DMS 273 (cell line): ENCODE results near the gene AKAP5.

ENCODE experiments used
- DNase-seq: peaks from one replicate; lab custom pipeline; 2025; ENCODE audit not compliant: unreplicated experiment; lab: John Stamatoyannopoulos, UW

Gene AKAP5

DNA sequence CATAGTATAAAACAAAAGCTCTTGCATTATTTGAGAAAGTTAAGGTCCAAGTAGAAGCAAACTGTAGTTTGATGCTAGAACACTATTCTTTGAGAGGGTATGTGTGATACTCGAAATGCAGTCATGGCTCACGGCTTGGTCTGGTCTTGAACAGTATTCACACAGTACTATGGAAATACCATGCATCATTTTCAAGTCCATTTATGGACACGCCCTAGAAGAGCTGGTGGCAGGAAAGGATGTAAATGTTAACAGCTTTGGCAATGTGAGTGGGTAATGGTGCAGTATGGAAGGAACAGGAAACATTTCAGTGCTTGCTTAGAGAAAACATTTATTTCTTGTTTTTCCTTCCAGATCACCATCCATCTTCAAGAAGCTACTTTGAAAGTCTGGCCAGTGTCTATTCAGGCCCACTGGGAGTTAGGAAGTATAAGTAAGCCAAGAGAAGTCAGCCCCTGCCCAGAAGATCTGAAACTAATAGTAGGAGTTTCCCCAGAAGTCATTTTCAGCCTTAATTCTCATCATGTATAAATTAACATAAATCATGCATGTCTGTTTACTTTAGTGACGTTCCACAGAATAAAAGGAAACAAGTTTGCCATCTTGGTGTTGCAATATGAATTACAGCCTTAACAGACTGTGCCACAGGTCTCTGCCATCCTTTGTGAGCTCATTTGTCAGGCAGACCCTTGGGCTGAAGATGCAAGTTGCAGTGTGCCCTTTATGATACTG is 5.7 kb upstream of the AKAP5 start:
- DNase-seq = no peak

DNA sequence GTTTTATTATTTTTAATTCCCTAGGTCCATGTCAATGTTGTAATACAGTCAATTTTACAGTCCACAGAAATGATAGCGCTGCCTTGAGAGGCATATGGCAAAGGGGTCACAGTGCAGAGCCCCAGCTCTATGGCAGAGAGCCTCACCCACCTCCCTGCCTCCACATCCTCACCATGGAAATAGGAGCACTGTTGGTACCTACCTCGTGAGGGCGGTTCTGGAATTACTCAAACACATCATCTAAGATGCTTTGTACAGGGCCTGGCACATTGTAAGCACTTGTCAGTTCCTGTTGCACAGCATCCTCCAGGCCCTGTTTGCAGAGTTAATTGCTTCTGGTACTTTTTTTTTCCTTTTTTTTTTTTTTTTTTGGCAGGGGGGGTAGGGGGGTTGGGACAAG is 4.1 kb upstream of the AKAP5 start:
- no peak for DNase-seq

DNA sequence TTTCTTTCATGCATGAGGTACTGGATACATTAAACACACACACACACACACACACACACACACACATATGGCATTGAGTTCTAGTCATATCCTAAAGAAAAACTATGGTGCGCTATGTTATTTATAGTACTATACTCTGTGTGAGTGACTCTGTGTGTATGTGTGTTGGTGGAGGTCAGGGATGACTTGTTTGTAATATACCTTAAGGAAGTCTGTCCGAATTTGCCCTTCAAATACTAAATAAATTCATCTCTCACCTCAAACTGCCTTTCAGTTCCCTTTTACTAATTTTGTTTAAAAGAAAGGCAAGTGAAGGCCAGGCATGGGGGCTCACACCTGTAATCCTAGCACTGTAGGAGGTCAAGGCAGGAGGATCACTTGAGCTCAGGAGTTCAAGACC is 2.1 kb upstream of the AKAP5 start:
- DNase-seq = no peak

DNA sequence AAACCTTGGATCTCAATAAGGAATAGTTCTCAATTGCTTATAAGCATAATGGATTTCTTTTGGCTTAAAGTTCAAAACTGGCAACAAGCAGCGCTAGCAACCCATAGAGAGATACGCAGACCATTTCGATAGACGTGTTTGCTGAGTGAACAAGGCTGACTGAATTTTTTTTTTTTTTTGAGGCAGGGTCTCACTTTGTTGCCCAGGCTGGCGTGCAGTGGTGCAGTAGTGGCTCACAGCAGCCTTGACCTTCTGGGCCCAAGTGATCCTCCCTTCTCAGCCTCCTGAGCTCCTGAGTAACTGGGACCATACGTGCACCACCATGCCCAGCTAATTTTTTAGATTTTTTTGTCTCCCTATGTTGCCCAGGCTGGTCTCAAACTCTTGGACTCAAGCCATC is 1.4 kb upstream of the AKAP5 start:
- no peak for DNase-seq

DNA sequence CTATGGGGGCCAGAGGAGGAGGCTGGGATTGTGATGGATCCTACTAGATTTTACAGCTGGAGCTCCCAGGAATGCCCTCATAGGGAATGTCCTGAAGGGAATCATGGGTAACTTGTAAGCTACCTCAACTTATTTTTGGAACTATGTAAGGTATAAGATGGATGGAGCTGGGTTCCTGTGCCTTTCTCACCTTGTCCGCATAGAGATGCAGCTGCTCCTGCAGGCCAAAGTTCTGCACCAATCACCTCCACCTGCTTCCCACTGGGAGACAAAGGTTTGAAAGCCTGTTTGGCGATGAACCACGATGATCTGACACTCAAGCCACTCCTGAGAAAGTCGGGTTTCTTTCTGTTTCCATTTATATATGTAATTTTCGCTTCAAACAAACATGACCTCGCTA is 648 bp upstream of the AKAP5 start:
- no peak for DNase-seq

DNA sequence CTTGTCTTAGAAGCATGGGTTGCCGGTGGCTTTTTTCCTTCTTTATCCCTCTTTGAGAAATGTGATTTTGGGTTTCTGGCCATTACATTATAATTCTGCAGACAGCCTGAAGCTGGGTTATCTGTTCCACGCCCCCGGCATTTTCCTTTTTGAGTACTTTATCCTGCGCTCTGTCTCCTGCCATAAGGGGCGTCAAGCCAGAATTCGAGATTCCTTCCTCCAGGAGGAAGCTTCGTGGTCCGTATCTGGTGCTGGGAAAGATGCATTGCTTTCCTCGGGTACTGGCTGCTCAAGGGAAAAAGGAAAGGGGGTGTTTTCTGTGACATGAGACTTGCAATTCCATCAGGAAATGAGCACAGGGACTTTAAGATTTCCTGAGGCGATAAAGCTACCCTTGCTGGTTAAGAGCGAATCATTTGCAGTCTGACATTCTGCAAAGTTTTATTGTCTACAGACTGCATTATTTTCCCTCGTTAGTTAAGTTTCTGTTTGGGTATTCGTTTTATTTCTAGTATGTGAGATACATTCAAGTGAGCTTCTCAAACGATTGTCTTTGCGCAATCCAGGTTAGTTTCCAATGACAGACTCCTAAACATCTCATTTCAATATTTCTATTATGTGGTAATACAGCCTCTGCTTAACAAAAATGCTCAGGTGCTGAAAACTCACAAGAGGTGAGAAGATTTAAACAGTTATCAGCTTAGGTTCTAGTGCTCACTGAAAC is 694 bp downstream of the AKAP5 start:
- peak; percentile 73 for DNase-seq

DNA sequence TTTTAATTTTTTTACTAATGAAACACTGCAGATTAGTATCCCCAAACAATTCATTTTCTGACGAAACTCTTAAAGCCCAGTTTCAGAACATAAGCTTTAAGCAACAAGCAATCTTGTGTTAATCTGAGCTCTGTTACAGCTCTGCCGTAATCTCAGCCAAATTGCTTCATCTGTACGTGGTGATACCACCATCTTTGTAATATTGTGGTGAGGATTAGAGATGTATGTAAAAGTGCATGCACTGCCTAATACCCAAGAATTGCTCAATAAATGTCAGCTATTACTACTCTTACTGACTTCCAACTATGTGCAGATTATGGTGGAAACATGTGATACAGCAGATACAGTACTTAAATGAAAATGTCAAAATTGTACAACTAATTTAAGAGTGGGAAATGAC is 1.8 kb downstream of the AKAP5 start:
- no peak for DNase-seq

DNA sequence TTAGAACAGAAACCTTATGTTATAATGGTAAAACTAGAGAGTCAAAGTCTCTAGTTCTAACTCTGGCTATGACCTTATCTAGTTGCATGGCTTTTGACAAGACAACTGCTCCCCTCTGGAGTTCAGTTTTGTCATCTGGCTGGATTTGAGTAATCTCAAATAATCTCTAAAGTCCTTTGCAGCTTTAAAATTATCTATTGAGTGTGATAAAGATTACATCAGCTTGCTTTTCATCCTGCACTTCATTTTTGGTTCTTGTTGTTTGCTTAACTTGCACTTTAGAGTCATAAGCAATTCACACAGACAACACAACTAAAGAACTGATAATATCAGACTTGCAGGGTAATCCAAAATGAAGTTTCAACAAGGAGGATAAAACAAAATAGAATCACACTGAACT is 2.3 kb downstream of the AKAP5 start:
- no peak for DNase-seq

DNA sequence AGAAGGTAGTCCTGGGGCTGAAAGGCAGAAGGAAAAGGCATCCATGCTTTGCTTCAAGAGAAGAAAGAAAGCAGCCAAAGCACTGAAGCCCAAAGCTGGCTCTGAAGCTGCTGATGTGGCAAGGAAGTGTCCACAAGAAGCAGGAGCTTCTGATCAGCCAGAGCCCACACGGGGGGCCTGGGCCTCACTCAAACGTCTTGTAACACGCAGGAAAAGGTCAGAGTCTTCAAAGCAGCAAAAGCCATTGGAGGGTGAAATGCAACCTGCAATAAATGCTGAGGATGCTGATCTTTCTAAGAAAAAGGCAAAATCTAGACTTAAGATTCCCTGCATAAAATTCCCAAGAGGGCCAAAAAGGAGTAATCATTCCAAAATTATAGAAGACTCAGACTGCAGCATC is 3.2 kb downstream of the AKAP5 start:
- no peak for DNase-seq

- DNase-seq = no peak
Measured at GRCh38 chr14:64474041-64474440, 8.7 kb downstream of the AKAP5 start.

- DNase-seq = no peak
Measured at GRCh38 chr14:64474698-64475097, 9.4 kb downstream of the AKAP5 start.

GRCh38 chr14:64475585-64476273 is 10.4 kb downstream of the AKAP5 start:
- DNase-seq = no peak

DNA sequence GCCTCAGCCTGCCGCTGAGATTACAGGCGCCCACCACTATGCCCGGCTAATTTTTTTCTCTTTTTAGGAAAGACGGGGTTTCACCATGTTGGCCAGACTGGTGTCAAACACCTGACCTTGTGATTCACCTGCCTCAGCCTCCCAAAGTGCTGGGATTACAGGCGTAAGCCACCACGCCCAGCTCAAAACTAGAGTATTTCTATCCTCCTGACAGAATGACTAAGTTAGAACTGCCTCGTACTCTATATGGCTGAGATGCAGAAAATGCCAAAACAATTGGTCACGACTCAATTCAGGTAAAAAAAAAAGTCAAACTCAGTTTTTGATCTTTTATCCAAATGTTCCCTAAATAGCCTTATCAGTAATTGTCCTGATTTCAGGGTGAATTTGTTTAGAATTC is 11.1 kb downstream of the AKAP5 start:
- no peak for DNase-seq

DNA sequence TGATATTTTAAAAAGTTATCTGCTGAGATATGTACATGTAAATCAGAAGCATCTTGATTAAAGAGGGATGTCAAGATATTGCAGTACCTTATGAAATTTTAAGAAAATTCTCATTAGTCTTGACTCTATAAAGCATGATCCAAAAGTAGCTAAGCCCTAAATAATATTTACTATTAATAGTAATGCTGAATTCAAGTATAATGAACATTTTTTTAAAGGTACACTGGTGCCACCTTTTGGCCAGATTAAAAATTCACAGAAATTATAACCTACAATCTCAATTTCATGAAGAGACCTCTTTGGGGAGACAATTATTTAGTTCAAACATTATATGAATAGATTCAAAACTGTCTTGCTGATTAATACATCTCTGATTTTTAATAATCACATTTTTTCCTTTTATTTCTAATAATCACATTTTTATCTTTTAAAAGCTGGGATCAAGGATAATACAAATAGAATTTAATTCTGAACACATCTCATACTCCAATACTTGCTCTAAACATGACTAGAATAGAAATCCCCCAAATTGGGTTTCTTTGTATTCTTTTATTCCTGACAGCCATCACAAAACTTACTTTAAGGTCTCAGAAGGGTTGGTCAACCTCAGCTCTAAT is 13.4 kb downstream of the AKAP5 start:
- peak; percentile 43 for DNase-seq

GRCh38 chr14:64488590-64489099 is 23.3 kb downstream of the AKAP5 start:
- no peak for DNase-seq

GRCh38 chr14:64491637-64492036 is 26.3 kb downstream of the AKAP5 start:
- no peak for DNase-seq

GRCh38 chr14:64493455-64493854 is 28.2 kb downstream of the AKAP5 start:
- no peak for DNase-seq

DNA sequence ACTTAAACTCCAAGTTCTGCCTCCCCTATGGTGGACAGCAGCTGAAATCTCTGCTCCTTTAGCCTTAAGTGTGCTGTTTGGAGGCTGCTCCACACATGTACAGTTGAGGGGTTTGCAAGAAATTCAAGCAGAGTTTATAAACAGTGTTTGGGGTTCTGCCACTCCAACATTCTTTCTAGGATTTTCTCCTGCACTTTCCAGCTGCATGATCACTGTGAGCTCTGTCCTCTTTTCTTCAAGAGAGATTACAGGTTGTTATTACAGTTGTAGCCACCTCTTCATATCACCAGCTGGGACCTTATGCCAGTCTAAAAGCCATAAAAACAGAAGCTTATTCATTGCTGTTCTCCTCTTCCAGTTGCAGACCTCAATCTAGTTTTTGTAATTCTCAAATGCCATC is 30.0 kb downstream of the AKAP5 start:
- no peak for DNase-seq

GRCh38 chr14:64496764-64497163 is 31.5 kb downstream of the AKAP5 start:
- no peak for DNase-seq

- DNase-seq = no peak
Measured at GRCh38 chr14:64500088-64500487, 34.8 kb downstream of the AKAP5 start.

- DNase-seq = peak; percentile 34
Measured at GRCh38 chr14:64501411-64502171, 36.3 kb downstream of the AKAP5 start.
